Endodermal cell (in vitro differentiated cells): Measurements from ENCODE around the gene PNPLA8. TPM values are rescaled to one million over a fixed set of nuclear protein-coding genes. Genes with fewer than 3 reads are reported as not detected.
"Not testable (repeated sequence)": the region's sequence is repeated elsewhere in the genome, so short reads cannot be mapped to it uniquely, and the experiment has no call there.

Source experiments
- DNase-seq: peaks from one replicate; pipeline ENCODE4 v3.0.0-alpha.2; 2017
- H3K27ac ChIP-seq: 2 replicates; pipeline ENCODE4 v1.5.1; 2013; ENCODE audit warnings: mild to moderate bottlenecking, low read depth, low read length, moderate library complexity
- H3K27me3 ChIP-seq: 2 replicates; pipeline ENCODE4 v1.6.1; 2013; ENCODE audit warnings: mild to moderate bottlenecking, low read length, moderate library complexity; ENCODE audit not compliant: insufficient read depth, control insufficient read depth, poor library complexity, severe bottlenecking
- H3K36me3 ChIP-seq: 2 replicates; pipeline ENCODE4 v1.7.0; 2013; ENCODE audit warnings: mild to moderate bottlenecking, low read length, moderate library complexity; ENCODE audit not compliant: control insufficient read depth, insufficient read depth
- H3K4me1 ChIP-seq: one replicate; pipeline ENCODE4 v1.7.0; 2013; ENCODE audit warnings: low read length; ENCODE audit not compliant: control insufficient read depth, insufficient read depth
- H3K4me3 ChIP-seq: 2 replicates; pipeline ENCODE4 v1.5.1; 2013; ENCODE audit warnings: mild to moderate bottlenecking, low read length, moderate library complexity
- H3K9ac ChIP-seq: 2 replicates; pipeline ENCODE4 v1.6.1; 2013; ENCODE audit warnings: mild to moderate bottlenecking, low read length, moderate library complexity; ENCODE audit not compliant: poor library complexity, severe bottlenecking; ENCODE audit errors: extremely low read depth
- H3K9me3 ChIP-seq: 2 replicates; pipeline ENCODE4 v1.6.1; 2013; ENCODE audit warnings: mild to moderate bottlenecking, low read length, moderate library complexity; ENCODE audit not compliant: control insufficient read depth
- H3K27ac Mint-ChIP-seq: 2 replicates; pipeline ENCODE4 v1.8.0; 2020; ENCODE audit warnings: mixed read lengths
- H3K27me3 Mint-ChIP-seq: 2 replicates; pipeline ENCODE4 v1.8.0; 2021; ENCODE audit warnings: mild to moderate bottlenecking, mixed read lengths; ENCODE audit not compliant: insufficient read depth
- H3K36me3 Mint-ChIP-seq: 2 replicates; pipeline ENCODE4 v1.8.0; 2020; ENCODE audit warnings: low read depth, mixed read lengths
- H3K4me1 Mint-ChIP-seq: 2 replicates; pipeline ENCODE4 v1.8.0; 2020; ENCODE audit warnings: mixed read lengths
- H3K4me3 Mint-ChIP-seq: 2 replicates; pipeline ENCODE4 v1.8.0; 2020; ENCODE audit warnings: mild to moderate bottlenecking, moderate library complexity, mixed read lengths
- H3K9me3 Mint-ChIP-seq: 2 replicates; pipeline ENCODE4 v1.8.0; 2020; ENCODE audit warnings: mild to moderate bottlenecking, mixed read lengths
- WGBS, 2 experiments: methylation state at CpG; one replicate each; pipeline versions ENCODE4 v1.1.5 to v1.1.7; 2013; ENCODE audit warnings: missing lambda C conversion rate in 2 of 2, mixed read lengths in 1 of 2; ENCODE audit not compliant: insufficient coverage in 1 of 2, insufficient read length in 1 of 2; 5-methylcytosine and 5-hydroxymethylcytosine counted together
- total RNA-seq, 2 donors: library from RNA; stranded (reverse); fragmentation: NEBNext Ultra II Directional in 1 of 2; extraction: Animal tissue kit (Norgen Biotek cat#: 25700) in 1 of 2; gene quantifications; 2 replicates in 1 of 2; 3 replicates in 1 of 2; pipeline ENCODE4 v1.2.1, GENCODE V29; 2021
- TF ChIP-seq, protein P1 (sequence below): fragments of 200-600 bp; sonication (generic); conservative IDR thresholded peaks from 2 replicates; pipeline ENCODE4 v1.5.0; 2021; ENCODE audit warnings: antibody characterized with exemption, mild to moderate bottlenecking

PNPLA8 gene
- total RNA-seq, 2 donors from 2014 or later, result 15.9 to 20.1 TPM

DNA sequence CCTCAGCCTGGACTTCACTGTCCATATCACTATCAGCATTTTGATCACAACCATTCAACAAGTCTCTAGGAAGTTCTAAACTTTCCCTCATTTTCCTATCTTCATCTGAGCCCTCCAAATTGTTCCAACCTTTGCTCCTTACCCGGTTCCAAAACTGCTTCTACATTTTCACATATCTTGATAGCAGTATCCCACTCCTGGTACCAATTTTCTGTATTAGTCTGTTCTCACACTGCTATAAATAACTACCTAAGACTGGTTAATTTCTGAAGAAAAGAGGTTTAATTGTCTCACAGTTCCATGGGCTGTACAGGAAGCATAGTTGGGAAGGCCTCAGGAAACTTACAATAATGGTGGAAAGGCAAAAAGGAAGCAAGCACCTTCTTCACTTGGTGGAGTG is 31.7 kb upstream of the PNPLA8 start:
- 87 to 100% methylated on average over 1 of the region's 1 CpG for WGBS, 2 experiments
- H3K27ac ChIP-seq, result no peak overlapping the region
- DNase-seq, result no peak
- no peak overlapping the region for H3K4me3 Mint-ChIP-seq
- no peaks in the 10 kb centered on the region for H3K4me1 ChIP-seq
- H3K4me1 Mint-ChIP-seq, result no peaks in the 10 kb centered on the region
- peaks cover 28% of the 10 kb centered on the region for H3K9me3 ChIP-seq
- H3K9ac ChIP-seq, result no peak overlapping the region
- TF ChIP-seq, protein P1, sequence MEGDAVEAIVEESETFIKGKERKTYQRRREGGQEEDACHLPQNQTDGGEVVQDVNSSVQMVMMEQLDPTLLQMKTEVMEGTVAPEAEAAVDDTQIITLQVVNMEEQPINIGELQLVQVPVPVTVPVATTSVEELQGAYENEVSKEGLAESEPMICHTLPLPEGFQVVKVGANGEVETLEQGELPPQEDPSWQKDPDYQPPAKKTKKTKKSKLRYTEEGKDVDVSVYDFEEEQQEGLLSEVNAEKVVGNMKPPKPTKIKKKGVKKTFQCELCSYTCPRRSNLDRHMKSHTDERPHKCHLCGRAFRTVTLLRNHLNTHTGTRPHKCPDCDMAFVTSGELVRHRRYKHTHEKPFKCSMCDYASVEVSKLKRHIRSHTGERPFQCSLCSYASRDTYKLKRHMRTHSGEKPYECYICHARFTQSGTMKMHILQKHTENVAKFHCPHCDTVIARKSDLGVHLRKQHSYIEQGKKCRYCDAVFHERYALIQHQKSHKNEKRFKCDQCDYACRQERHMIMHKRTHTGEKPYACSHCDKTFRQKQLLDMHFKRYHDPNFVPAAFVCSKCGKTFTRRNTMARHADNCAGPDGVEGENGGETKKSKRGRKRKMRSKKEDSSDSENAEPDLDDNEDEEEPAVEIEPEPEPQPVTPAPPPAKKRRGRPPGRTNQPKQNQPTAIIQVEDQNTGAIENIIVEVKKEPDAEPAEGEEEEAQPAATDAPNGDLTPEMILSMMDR, result no peak
- H3K27me3 ChIP-seq, result no peaks in the 10 kb centered on the region
- no peak overlapping the region for H3K4me3 ChIP-seq
- peaks cover 5% of the 10 kb centered on the region for H3K36me3 ChIP-seq
- H3K27me3 Mint-ChIP-seq, result no peaks in the 10 kb centered on the region
- H3K36me3 Mint-ChIP-seq, result peaks cover 19% of the 10 kb centered on the region
- H3K9me3 Mint-ChIP-seq, result peaks cover 31% of the 10 kb centered on the region
- no peak overlapping the region for H3K27ac Mint-ChIP-seq

DNA sequence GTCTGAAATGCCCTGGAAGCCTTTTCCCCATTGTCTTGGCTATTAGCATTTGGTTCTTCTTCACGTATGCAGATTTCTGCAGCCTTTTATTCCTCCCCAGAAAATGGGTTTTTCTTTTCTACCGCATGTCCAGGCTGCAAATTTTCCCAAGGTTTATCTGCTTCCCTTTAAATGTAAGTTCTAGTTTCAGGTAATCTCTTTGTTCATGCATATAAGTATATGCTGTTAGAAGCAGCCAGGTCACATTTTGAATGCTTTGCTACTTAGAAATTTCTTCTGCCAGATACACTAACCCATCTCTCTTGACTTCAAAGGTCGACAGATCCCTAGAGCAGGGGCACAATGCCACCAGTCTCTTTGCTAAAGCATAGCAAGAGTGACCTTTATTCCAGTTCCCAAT is 31.3 kb upstream of the PNPLA8 start:
- no peak overlapping the region for H3K4me3 ChIP-seq
- peaks cover 28% of the 10 kb centered on the region for H3K9me3 ChIP-seq
- TF ChIP-seq, protein P1, result no peak
- Mint-ChIP-seq H3K4me1 (no peaks in the 10 kb centered on the region), H3K27me3 (no peaks in the 10 kb centered on the region), H3K4me3 (no peak overlapping the region), H3K9me3 (peaks cover 31% of the 10 kb centered on the region), H3K27ac (no peak overlapping the region), H3K36me3 (peaks cover 19% of the 10 kb centered on the region)
- no peaks in the 10 kb centered on the region for H3K27me3 ChIP-seq
- H3K36me3 ChIP-seq, result peaks cover 2% of the 10 kb centered on the region
- H3K9ac ChIP-seq, result no peak overlapping the region
- WGBS, 2 experiments, result 87 to 93% methylated on average over 3 of the region's 3 CpGs
- DNase-seq, result no peak
- no peak overlapping the region for H3K27ac ChIP-seq
- H3K4me1 ChIP-seq, result no peaks in the 10 kb centered on the region

DNA sequence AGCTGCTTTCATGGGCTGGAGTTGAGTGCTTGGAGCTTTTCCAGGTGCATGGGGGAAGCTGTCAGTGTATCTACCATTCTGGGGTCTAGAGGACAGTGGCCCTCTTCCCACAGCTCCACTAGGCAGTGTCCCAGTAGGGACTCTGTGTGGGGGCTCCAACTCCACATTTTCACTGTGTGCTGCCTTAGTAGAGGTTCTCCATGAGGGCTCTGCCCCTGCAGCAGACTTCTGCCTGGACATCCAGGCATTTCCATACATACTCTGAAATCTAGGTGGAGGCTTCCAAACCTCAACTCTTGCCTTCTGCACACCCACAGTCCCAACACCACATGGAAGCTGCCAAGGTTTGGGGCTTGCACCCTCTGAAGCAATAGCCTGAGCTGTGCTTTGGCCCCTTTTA is 30.7 kb upstream of the PNPLA8 start:
- not testable (repeated sequence) for H3K27me3 Mint-ChIP-seq, H3K4me3 Mint-ChIP-seq, H3K4me1 ChIP-seq, H3K27me3 ChIP-seq, H3K27ac ChIP-seq, H3K4me3 ChIP-seq, H3K36me3 ChIP-seq, H3K9ac ChIP-seq, DNase-seq, H3K27ac Mint-ChIP-seq, H3K4me1 Mint-ChIP-seq
- peaks cover 19% of the 10 kb centered on the region for H3K36me3 Mint-ChIP-seq
- H3K9me3 ChIP-seq, result peaks cover 28% of the 10 kb centered on the region
- peaks cover 31% of the 10 kb centered on the region for H3K9me3 Mint-ChIP-seq

DNA sequence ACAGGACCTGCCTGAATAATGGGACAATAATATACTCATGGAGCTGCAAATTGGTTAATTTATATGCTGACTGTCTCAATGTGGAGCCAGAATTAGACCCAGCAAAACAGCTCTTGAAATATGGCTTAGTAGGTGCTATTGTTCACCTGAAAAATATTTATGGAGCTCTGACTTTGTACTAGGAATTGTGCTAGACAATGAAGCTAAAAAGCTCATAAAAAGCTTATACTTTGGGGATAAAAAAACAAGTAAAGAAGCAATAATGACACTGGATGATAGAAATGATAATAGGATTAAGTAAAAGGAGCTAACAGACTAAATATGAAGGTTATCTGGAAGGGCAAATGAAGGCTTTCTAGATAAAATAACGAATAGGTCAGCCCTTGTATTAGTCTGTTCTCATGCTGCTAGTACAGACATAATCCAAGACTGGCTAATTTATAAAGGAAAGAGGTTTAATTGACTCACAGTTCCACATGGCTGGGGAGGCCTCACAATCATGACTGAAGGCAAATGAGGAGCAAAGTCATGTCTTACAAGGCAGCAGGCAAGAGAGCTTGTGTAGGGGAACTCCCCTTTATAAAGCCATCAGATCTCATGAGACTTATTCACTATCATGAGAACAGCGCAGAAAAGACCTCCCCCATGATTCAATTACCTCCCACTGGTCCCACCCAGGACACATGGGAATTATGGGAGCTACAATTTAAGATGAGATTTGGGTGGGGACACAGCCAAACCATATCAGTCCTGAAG is 22.4 kb upstream of the PNPLA8 start:
- H3K27ac ChIP-seq, H3K4me1 Mint-ChIP-seq, H3K27me3 ChIP-seq, H3K36me3 ChIP-seq, H3K9ac ChIP-seq, H3K4me3 Mint-ChIP-seq, H3K4me3 ChIP-seq, H3K27ac Mint-ChIP-seq, H3K9me3 Mint-ChIP-seq, H3K4me1 ChIP-seq, H3K9me3 ChIP-seq, H3K36me3 Mint-ChIP-seq, H3K27me3 Mint-ChIP-seq, DNase-seq: not testable (repeated sequence)
- 93 to 100% methylated on average over 1 to 2 of the region's 2 CpGs for WGBS, 2 experiments
